ENCODE measurements around the gene B2M. TPM values are rescaled to one million over a fixed set of nuclear protein-coding genes. Genes with fewer than 3 reads are reported as not detected.

B2M gene
- total RNA-seq, 1 donor from 2014 or later: 21.5 TPM

DNA sequence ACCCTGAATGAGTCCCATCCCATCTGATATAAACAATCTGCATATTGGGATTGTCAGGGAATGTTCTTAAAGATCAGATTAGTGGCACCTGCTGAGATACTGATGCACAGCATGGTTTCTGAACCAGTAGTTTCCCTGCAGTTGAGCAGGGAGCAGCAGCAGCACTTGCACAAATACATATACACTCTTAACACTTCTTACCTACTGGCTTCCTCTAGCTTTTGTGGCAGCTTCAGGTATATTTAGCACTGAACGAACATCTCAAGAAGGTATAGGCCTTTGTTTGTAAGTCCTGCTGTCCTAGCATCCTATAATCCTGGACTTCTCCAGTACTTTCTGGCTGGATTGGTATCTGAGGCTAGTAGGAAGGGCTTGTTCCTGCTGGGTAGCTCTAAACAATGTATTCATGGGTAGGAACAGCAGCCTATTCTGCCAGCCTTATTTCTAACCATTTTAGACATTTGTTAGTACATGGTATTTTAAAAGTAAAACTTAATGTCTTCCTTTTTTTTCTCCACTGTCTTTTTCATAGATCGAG, 4.5 kb downstream of the B2M start:
- TF ChIP-seq, protein P1, sequence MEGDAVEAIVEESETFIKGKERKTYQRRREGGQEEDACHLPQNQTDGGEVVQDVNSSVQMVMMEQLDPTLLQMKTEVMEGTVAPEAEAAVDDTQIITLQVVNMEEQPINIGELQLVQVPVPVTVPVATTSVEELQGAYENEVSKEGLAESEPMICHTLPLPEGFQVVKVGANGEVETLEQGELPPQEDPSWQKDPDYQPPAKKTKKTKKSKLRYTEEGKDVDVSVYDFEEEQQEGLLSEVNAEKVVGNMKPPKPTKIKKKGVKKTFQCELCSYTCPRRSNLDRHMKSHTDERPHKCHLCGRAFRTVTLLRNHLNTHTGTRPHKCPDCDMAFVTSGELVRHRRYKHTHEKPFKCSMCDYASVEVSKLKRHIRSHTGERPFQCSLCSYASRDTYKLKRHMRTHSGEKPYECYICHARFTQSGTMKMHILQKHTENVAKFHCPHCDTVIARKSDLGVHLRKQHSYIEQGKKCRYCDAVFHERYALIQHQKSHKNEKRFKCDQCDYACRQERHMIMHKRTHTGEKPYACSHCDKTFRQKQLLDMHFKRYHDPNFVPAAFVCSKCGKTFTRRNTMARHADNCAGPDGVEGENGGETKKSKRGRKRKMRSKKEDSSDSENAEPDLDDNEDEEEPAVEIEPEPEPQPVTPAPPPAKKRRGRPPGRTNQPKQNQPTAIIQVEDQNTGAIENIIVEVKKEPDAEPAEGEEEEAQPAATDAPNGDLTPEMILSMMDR (IDR thresholded peaks at IDR 0.05; ENCODE audit: partially characterized antibody, unreplicated experiment): no peak
- DNase-seq: no peak
- H3K4me3 Mint-ChIP-seq (ENCODE audit: unreplicated experiment): no peak overlapping the region
- H3K27ac Mint-ChIP-seq (ENCODE audit: unreplicated experiment): no peak overlapping the region
- H3K4me1 Mint-ChIP-seq (ENCODE audit: low read depth, unreplicated experiment): no peaks in the 10 kb centered on the region
- H3K36me3 Mint-ChIP-seq (ENCODE audit: unreplicated experiment): no peaks in the 10 kb centered on the region
- H3K9me3 Mint-ChIP-seq (ENCODE audit: unreplicated experiment): no peaks in the 10 kb centered on the region
- peaks cover 3% of the 10 kb centered on the region for H3K27me3 Mint-ChIP-seq (ENCODE audit: unreplicated experiment)

DNA sequence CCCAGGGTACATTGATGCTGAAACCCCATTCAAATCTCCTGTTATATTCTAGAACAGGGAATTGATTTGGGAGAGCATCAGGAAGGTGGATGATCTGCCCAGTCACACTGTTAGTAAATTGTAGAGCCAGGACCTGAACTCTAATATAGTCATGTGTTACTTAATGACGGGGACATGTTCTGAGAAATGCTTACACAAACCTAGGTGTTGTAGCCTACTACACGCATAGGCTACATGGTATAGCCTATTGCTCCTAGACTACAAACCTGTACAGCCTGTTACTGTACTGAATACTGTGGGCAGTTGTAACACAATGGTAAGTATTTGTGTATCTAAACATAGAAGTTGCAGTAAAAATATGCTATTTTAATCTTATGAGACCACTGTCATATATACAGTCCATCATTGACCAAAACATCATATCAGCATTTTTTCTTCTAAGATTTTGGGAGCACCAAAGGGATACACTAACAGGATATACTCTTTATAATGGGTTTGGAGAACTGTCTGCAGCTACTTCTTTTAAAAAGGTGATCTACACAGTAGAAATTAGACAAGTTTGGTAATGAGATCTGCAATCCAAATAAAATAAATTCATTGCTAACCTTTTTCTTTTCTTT, 5.8 kb downstream of the B2M start:
- Mint-ChIP-seq H3K27ac (ENCODE audit: unreplicated experiment) (no peak overlapping the region), H3K4me3 (ENCODE audit: unreplicated experiment) (no peak overlapping the region), H3K9me3 (ENCODE audit: unreplicated experiment) (no peaks in the 10 kb centered on the region), H3K36me3 (ENCODE audit: unreplicated experiment) (no peaks in the 10 kb centered on the region), H3K4me1 (ENCODE audit: low read depth, unreplicated experiment) (no peaks in the 10 kb centered on the region), H3K27me3 (ENCODE audit: unreplicated experiment) (no peaks in the 10 kb centered on the region)
- DNase-seq: no peak
- TF ChIP-seq, protein P1 (IDR thresholded peaks at IDR 0.05; ENCODE audit: partially characterized antibody, unreplicated experiment): no peak

DNA sequence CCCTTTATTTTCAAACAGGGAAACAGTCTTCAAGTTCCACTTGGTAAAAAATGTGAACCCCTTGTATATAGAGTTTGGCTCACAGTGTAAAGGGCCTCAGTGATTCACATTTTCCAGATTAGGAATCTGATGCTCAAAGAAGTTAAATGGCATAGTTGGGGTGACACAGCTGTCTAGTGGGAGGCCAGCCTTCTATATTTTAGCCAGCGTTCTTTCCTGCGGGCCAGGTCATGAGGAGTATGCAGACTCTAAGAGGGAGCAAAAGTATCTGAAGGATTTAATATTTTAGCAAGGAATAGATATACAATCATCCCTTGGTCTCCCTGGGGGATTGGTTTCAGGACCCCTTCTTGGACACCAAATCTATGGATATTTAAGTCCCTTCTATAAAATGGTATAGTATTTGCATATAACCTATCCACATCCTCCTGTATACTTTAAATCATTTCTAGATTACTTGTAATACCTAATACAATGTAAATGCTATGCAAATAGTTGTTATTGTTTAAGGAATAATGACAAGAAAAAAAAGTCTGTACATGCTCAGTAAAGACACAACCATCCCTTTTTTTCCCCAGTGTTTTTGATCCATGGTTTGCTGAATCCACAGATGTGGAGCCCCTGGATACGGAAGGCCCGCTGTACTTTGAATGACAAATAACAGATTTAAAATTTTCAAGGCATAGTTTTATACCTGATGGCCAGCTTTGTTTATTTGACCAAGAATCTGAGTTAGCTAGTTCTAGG, 7.0 kb downstream of the B2M start:
- DNase-seq: no peak
- H3K4me1 Mint-ChIP-seq (ENCODE audit: low read depth, unreplicated experiment): no peaks in the 10 kb centered on the region
- no peak overlapping the region for H3K27ac Mint-ChIP-seq (ENCODE audit: unreplicated experiment)
- no peaks in the 10 kb centered on the region for H3K9me3 Mint-ChIP-seq (ENCODE audit: unreplicated experiment)
- H3K36me3 Mint-ChIP-seq (ENCODE audit: unreplicated experiment): no peaks in the 10 kb centered on the region
- TF ChIP-seq, protein P1 (IDR thresholded peaks at IDR 0.05; ENCODE audit: partially characterized antibody, unreplicated experiment): no peak
- H3K27me3 Mint-ChIP-seq (ENCODE audit: unreplicated experiment): no peaks in the 10 kb centered on the region
- no peak overlapping the region for H3K4me3 Mint-ChIP-seq (ENCODE audit: unreplicated experiment)

DNA sequence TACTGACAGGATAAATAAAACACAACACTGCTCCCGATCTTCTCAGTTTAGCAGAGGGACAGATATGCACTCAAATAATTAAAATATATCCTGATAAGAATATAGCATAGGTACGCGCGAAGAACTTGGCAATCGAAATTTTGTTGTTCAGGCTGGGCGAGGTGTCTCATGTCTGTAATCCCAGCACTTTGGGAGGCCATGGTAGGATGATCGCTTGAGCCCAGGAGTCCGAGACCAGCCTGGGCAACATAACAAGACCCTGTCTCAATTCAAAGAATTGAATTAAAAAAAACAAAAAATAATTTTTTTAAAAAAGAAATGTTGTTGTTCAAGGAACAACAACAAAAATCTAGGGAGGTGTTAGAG, 7.6 kb downstream of the B2M start:
- DNase-seq: no peak
- Mint-ChIP-seq H3K27ac (ENCODE audit: unreplicated experiment) (no peak overlapping the region), H3K27me3 (ENCODE audit: unreplicated experiment) (no peaks in the 10 kb centered on the region), H3K4me1 (ENCODE audit: low read depth, unreplicated experiment) (no peaks in the 10 kb centered on the region), H3K9me3 (ENCODE audit: unreplicated experiment) (no peaks in the 10 kb centered on the region), H3K36me3 (ENCODE audit: unreplicated experiment) (no peaks in the 10 kb centered on the region), H3K4me3 (ENCODE audit: unreplicated experiment) (no peak overlapping the region)
- TF ChIP-seq, protein P1 (IDR thresholded peaks at IDR 0.05; ENCODE audit: partially characterized antibody, unreplicated experiment): no peak

All from glutamatergic neuron (in vitro differentiated cells).